KBM-7 (cell line): ENCODE measurements around the gene JUNB.
"Not testable (repeated sequence)": the region's sequence is repeated elsewhere in the genome, so short reads cannot be mapped to it uniquely, and the experiment has no call there.

Experiments
- DNase-seq: peaks from one replicate; pipeline ENCODE4 v3.0.0-alpha.2; 2015
- in situ Hi-C: fragments of 300-500 bp; cut with MboI; formaldehyde crosslinking; loops from 2 replicates; pipeline ENCODE4 v1.14.3; 2020; ENCODE audit warnings: low sequenced_read_pairs, low pct_unique_long_range_greater_than_20kb, mixed read lengths

Gene JUNB

GRCh38 chr19:12800923-12801465, 9.7 kb downstream of the JUNB start:
- no peak for DNase-seq
- in situ Hi-C loops, result no loop called here

- peak; percentile 88 for DNase-seq
- in situ Hi-C loops, result no loop called here
Measured at GRCh38 chr19:12801466-12802266, 10.4 kb downstream of the JUNB start, which contains the start of the genes PRDX2 and THSD8. TSS of gene PRDX2 (minus strand) at chr19:12801800. CDS start at chr19:12801261, 539 bp downstream. TSS of gene THSD8 (plus strand) at chr19:12802069. CDS start at chr19:12802072, 3 bp downstream.

- DNase-seq, result no peak
- in situ Hi-C loops, result no loop called here
Measured at GRCh38 chr19:12802267-12803106, 11.2 kb downstream of the JUNB start.

- in situ Hi-C loops, result no loop called here
- DNase-seq, result no peak
Measured at GRCh38 chr19:12804051-12804450, 12.8 kb downstream of the JUNB start.

- in situ Hi-C loops, result no loop called here
- peak; percentile 89 for DNase-seq
Measured at GRCh38 chr19:12806242-12807081, 15.2 kb downstream of the JUNB start, which contains the start of gene RNASEH2A. TSS of gene RNASEH2A (plus strand) at chr19:12806584. CDS start at chr19:12806674, 90 bp downstream.

GRCh38 chr19:12815088-12815487, 23.8 kb downstream of the JUNB start:
- in situ Hi-C loops, result no loop called here
- no peak for DNase-seq

GRCh38 chr19:12817188-12817587, 25.9 kb downstream of the JUNB start:
- DNase-seq, in situ Hi-C loops: not testable (repeated sequence)

- DNase-seq, in situ Hi-C loops: not testable (repeated sequence)
Measured at GRCh38 chr19:12817810-12818209, 26.5 kb downstream of the JUNB start.

GRCh38 chr19:12821761-12822160, 30.5 kb downstream of the JUNB start:
- in situ Hi-C loops, result no loop called here
- no peak for DNase-seq

- DNase-seq, result peak; percentile 67
- in situ Hi-C loops, result no loop called here
Measured at GRCh38 chr19:12825254-12826131, 34.2 kb downstream of the JUNB start.

- peak; percentile 60 for DNase-seq
- in situ Hi-C loops, result no loop called here
Measured at GRCh38 chr19:12828494-12828893, 37.2 kb downstream of the JUNB start.

GRCh38 chr19:12833418-12833737, 42.1 kb downstream of the JUNB start:
- in situ Hi-C loops, result no loop called here
- DNase-seq, result peak; percentile 14

GRCh38 chr19:12833738-12834565, 42.7 kb downstream of the JUNB start:
- DNase-seq, result peak; percentile 19
- in situ Hi-C loops, result no loop called here

- in situ Hi-C loops, result no loop called here
- no peak for DNase-seq
Measured at GRCh38 chr19:12834566-12834943, 43.3 kb downstream of the JUNB start, which contains the start of gene RTBDN. TSS of gene RTBDN (minus strand) at chr19:12834579. CDS start at chr19:12829979, 4,600 bp downstream.

- in situ Hi-C loops, result no loop called here
- peak; percentile 37 for DNase-seq
Measured at GRCh38 chr19:12834976-12835757, 43.9 kb downstream of the JUNB start.

GRCh38 chr19:12836529-12836863, 45.2 kb downstream of the JUNB start:
- DNase-seq, result no peak
- in situ Hi-C loops, result no loop called here

GRCh38 chr19:12837225-12837624, 45.9 kb downstream of the JUNB start:
- no peak for DNase-seq
- in situ Hi-C loops, result no loop called here
